Measurements from ENCODE around the gene CDH12. TPM values are rescaled to one million over a fixed set of nuclear protein-coding genes. Genes with fewer than 3 reads are reported as not detected.

CDH12 gene
- total and polyA plus RNA-seq, 10 of the 15 experiments (the other 5 are each of a cell fraction or from before 2014, with no cell fraction given), result 0.03 to 0.16 TPM; not detected in 8

DNA sequence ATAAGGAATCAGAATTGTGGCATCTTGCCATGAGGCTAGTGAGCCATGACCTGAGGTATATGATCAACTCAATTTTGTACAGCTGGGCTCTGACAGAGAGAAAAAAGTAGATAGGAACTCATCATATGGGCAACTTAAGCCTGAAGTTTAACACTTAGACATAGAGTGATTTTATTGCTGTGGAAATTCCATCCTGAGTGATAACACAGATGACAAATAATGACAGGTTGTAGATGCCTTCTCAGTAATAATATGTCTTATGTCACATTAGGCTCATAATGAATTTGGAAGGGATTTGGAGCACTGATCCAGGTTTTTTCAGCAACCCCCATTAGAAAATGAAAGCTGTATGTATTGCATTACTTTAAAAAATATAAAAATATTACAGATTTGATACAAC is 744.6 kb downstream of the CDH12 start:
- ChIA-PET SMC1A (ENCODE audit: uncharacterized antibody, unreplicated experiment) (no interaction called here), CTCF (no interaction called here), RAD21 (ENCODE audit: unreplicated experiment) (no interaction called here), POLR2A (no interaction called here)
- FAIRE-seq, result no peak
- Histone ChIP-seq H2AFZ (ENCODE audit: control insufficient read depth, low read depth, low read length) (no peak overlapping the region), H3K79me2 (ENCODE audit: control insufficient read depth, insufficient read depth, low read length) (no peaks in the 10 kb centered on the region), H3K4me3 (no peak overlapping the region), H3K27ac (ENCODE audit: control insufficient read depth, insufficient read depth) (no peak overlapping the region), H3K4me2 (ENCODE audit: control insufficient read depth, insufficient read depth) (no peak overlapping the region), H3K27me3 (replicated peaks in 1 of 2; ENCODE audit: control insufficient read depth in 2 of 2, insufficient read depth in 2 of 2, low read length in 1 of 2) (no peaks in the 10 kb centered on the region), H3K9ac (ENCODE audit: control insufficient read depth, insufficient read depth, low read length) (no peak overlapping the region), H3K36me3 (ENCODE audit: control insufficient read depth in 2 of 2, insufficient read depth in 2 of 2, low read length in 1 of 2) (no peaks in the 10 kb centered on the region), H3K4me1 (ENCODE audit: control insufficient read depth, insufficient read depth, low read length) (no peaks in the 10 kb centered on the region), H4K20me1 (ENCODE audit: control insufficient read depth, insufficient read depth) (no peaks in the 10 kb centered on the region), H3K9me3 (replicated peaks; ENCODE audit: control insufficient read depth, insufficient read depth, low read length) (no peaks in the 10 kb centered on the region)
- no peak for DNase-seq (ENCODE audit: low read depth, low spot score)
- in situ Hi-C loops (cut with MboI) (no loop called here), intact Hi-C loops (cut with micrococcal nuclease; ENCODE audit: unreplicated experiment) (no loop called here)
- TF ChIP-seq JUND (IDR thresholded peaks at IDR 0.05; ENCODE audit: low read depth, low read length) (no peak), SP1 (IDR thresholded peaks at IDR 0.05; ENCODE audit: low read depth, low read length) (no peak), STAT1 (conservative IDR thresholded peaks at IDR 0.05) (no peak), IKZF1 (conservative IDR thresholded peaks at IDR 0.05) (no peak), ESRRA (IDR thresholded peaks at IDR 0.05; ENCODE audit: low read length) (no peak), BCL11A (IDR thresholded peaks at IDR 0.05; ENCODE audit: low read depth, low read length) (no peak), RBBP5 (conservative IDR thresholded peaks at IDR 0.05) (no peak), EP300 (IDR thresholded peaks at IDR 0.05; ENCODE audit: borderline replicate concordance in 1 of 2, control insufficient read depth in 1 of 2, low read depth in 2 of 2, low read length in 2 of 2) (no peak), TCF12 (IDR thresholded peaks at IDR 0.05; ENCODE audit: low read depth, low read length) (no peak), MTA2 (IDR thresholded peaks at IDR 0.05; ENCODE audit: low read depth) (no peak), ZNF217 (IDR thresholded peaks at IDR 0.05) (no peak)
- TF ChIP-seq, protein P1, sequence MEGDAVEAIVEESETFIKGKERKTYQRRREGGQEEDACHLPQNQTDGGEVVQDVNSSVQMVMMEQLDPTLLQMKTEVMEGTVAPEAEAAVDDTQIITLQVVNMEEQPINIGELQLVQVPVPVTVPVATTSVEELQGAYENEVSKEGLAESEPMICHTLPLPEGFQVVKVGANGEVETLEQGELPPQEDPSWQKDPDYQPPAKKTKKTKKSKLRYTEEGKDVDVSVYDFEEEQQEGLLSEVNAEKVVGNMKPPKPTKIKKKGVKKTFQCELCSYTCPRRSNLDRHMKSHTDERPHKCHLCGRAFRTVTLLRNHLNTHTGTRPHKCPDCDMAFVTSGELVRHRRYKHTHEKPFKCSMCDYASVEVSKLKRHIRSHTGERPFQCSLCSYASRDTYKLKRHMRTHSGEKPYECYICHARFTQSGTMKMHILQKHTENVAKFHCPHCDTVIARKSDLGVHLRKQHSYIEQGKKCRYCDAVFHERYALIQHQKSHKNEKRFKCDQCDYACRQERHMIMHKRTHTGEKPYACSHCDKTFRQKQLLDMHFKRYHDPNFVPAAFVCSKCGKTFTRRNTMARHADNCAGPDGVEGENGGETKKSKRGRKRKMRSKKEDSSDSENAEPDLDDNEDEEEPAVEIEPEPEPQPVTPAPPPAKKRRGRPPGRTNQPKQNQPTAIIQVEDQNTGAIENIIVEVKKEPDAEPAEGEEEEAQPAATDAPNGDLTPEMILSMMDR (IDR thresholded peaks at IDR 0.05 in 2 of 3, conservative IDR thresholded peaks at IDR 0.05 in 1 of 3; ENCODE audit: control insufficient read depth in 2 of 3, extremely low read depth in 1 of 3, insufficient read depth in 1 of 3, low read depth in 3 of 3, low read length in 3 of 3), result no peak
- ATAC-seq, result no peak
- no TSS peak for BruUV-seq (replicated peaks)

Data from GM12878 (cell line).